GM18873 (cell line): ENCODE measurements around the gene UBE2J2.

Experiments used
- ATAC-seq: cut with Tn5 transposase; IDR thresholded peaks from one replicate; pipeline ENCODE4 v1.9.1; 2021; ENCODE audit warnings: mild to moderate bottlenecking, moderate library complexity, moderate number of reproducible peaks; ENCODE audit not compliant: unreplicated experiment, low FRiP score

The UBE2J2 gene

DNA sequence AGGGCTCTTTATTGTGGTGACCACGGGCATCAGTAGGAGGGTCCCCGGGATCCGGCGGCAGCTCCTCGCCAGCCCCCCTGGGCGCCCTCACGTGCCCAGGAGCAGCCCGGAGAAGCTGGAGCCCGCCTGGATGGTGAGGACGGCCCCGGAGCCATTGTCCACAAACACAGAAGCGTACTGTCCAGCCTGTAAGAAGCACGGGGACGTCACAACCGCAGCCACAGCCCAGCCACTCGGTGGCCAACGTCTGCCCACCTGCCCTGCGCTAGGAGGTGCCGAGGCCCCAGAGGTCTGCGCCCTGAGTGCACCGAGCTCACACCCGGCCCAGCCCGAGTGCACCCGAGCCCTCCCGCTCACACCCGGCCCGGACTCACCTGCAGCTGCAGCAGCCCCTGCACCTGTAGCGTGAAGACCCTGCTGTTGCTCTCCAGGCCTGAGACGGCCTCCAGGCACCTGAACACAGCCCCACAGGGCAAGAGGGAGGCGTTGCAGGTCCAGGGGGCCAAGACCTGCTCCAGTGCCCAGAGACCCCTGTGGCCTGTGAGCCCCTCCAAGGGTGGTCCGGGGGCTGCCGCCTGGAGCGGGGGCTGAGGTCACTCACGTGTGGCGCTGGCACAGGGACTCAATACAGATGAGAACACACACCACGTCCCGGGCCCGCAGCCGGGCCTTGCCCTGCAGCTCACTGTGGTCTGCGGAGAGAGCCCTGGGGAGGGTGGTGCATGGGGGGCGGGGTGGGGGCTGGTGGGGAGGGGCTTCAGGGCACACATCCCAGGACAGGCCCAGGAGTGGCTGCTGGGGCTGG, 31.0 kb downstream of the UBE2J2 start:
- ATAC-seq = no peak

GRCh38 chr1:1241588-1242219, 31.9 kb downstream of the UBE2J2 start:
- no peak for ATAC-seq

GRCh38 chr1:1240822-1241587, 32.6 kb downstream of the UBE2J2 start:
- ATAC-seq = no peak

DNA sequence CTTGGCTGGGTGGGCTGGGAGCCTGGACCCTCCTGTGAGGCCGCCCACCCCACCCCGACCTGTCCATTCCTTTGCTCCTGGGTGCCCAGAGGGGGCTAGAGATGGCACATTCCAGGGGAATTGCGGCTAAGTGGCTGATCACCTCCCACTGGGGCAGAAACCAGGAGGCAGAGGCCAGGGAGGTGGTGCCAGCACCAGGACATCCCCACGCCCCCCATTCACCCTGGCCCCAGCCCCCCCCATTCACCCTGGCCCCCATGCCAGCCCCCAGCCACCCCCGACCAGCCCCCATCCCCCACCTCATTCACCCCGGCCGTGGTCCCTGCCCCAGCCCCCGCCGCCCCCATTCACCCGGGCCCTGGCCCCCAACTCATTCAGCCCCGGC, 33.3 kb downstream of the UBE2J2 start:
- no peak for ATAC-seq

GRCh38 chr1:1239614-1240347, 33.9 kb downstream of the UBE2J2 start:
- ATAC-seq = no peak

DNA sequence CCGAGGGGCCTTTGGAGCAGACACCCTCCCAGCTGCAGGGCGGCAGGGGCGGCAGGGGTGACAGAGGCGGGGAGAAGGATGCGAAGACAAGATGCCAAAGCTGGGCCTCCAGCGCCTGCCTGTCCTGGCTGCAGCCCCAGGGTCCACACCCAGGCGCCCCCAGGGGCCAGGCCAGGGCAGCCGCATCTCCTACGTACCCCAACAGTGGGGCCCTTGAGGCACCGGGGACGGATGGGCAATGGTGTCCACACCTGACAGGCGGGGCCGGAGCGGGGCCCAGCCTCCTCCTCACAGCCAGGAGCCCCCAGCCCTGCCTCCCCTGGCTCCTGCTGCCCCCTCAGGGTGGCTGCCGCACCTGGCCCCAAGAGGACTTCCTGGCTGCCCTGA, 34.4 kb downstream of the UBE2J2 start:
- ATAC-seq = no peak

- ATAC-seq = no peak
Observed at GRCh38 chr1:1238702-1239178, 34.9 kb downstream of the UBE2J2 start.

GRCh38 chr1:1237874-1238701, 35.6 kb downstream of the UBE2J2 start:
- no peak for ATAC-seq

GRCh38 chr1:1236945-1237873, 36.4 kb downstream of the UBE2J2 start:
- ATAC-seq = no peak

GRCh38 chr1:1236176-1236763, 37.4 kb downstream of the UBE2J2 start:
- no peak for ATAC-seq

DNA sequence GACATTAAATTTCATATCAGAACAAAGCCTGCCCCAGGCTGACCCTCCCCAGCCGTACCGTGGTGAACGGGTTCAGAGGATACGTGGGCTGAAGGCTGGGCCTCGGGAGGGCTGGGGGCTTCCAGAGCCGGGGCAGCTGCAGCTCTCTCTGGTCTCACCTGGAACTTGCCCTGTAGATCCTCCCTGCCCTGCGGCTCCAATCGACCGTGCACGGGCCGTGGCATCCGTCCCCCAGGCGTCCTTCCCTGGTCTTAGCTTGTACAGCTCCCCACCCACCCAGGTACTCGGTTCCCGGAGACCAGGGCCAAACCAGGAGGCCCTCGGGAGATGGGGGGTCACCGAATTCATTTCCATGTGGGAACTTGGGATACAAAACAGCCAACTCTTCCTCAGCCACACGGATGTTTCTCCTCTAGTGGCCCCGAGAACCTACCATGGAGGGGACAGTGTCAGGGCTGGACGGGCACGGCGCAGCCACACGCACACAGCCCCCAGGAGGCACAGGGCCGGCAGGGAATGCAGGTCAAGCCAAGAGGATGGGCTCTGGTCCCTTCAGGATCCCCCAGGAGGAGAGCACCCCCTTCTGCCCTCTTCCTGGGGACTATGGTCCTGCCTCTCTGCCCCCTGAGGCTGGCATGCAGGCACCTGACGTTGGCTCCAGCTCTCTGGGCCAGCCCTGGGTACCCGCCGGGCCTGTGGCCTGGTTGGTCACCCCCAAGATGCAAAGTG, 38.5 kb downstream of the UBE2J2 start:
- no peak for ATAC-seq

- ATAC-seq = no peak
Observed at GRCh38 chr1:1234180-1234808, 39.4 kb downstream of the UBE2J2 start.

DNA sequence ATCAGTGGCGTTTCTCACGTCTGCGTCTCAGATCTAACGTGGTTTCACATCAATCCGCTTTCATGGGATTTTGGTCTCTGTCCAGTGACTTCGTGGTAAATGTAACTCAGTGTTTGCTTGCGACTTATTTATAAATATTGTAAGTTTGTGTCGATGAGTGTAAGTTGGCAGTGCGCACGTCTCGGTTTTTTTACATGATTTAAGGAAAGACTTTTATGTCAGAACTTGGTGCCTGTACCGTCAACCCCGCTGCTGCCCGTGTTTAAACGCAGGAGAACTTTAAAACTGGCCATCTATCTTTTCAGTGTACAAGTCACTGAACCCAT, 40.1 kb downstream of the UBE2J2 start:
- ATAC-seq = no peak

DNA sequence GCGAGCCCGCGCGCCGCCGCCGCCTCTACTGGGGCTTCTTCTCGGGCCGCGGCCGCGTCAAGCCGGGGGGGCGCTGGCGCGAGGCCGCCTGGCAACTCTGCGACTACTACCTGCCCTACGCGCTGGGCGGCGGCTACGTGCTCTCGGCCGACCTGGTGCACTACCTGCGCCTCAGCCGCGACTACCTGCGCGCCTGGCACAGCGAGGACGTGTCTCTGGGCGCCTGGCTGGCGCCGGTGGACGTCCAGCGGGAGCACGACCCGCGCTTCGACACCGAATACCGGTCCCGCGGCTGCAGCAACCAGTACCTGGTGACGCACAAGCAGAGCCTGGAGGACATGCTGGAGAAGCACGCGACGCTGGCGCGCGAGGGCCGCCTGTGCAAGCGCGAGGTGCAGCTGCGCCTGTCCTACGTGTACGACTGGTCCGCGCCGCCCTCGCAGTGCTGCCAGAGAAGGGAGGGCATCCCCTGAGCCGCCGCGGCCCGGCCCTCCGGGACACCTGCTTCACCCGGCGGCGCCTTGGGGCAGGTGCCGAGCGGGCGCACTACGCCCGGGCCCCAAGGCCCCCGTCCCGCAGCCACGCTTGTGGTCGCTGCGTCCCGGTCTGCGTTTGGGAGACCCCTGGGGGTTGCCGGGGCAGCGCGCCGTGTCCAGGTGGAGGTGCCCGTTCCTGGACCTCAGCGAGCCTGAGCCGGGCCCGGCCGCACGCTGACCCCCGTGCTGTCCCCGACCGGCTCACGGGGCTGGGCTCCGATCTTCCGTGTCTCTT, 40.7 kb downstream of the UBE2J2 start:
- no peak for ATAC-seq

DNA sequence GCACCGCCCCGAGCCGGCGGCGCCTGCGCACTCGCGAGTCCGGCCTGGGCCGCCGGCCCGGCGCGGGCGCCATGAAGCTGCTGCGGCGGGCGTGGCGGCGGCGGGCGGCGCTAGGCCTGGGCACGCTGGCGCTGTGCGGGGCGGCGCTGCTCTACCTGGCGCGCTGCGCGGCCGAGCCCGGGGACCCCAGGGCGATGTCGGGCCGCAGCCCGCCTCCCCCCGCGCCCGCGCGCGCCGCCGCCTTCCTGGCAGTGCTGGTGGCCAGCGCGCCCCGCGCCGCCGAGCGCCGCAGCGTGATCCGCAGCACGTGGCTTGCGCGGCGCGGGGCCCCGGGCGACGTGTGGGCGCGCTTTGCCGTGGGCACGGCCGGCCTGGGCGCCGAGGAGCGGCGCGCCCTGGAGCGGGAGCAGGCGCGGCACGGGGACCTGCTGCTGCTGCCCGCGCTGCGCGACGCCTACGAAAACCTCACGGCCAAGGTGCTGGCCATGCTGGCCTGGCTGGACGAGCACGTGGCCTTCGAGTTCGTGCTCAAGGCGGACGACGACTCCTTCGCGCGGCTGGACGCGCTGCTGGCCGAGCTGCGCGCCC, 41.4 kb downstream of the UBE2J2 start, which contains the start of gene B3GALT6:
TSS of gene B3GALT6 (plus strand) at position 30 of the 588 bp plus-strand sequence. CDS start at position 72, 42 bp downstream.
- no peak for ATAC-seq
